Thoracic aorta (tissue), 2 donors: ENCODE measurements around the gene C4orf50. TPM values are rescaled to one million over a fixed set of nuclear protein-coding genes. Genes with fewer than 3 reads are reported as not detected.

Source experiments
- ATAC-seq: fragments of 150-250 bp; one replicate; pipeline ENCODE4 v1.8.0; 2017; ENCODE audit warnings: low read depth; ENCODE audit not compliant: insufficient number of reproducible peaks, low FRiP score
- DNase-seq: peaks from one replicate; pipeline ENCODE4 v3.0.0-alpha.2; 2020; ENCODE audit warnings: low spot score
- H3K27ac ChIP-seq, 2 donors: fragments of 200-600 bp; sonication (generic); 1 replicate in 1 of 2; 2 replicates in 1 of 2; pipeline ENCODE4 v1.5.1; 2016; ENCODE audit warnings: mild to moderate bottlenecking in 2 of 2, moderate library complexity in 2 of 2
- H3K27me3 ChIP-seq: fragments of 200-600 bp; sonication (generic); replicated peaks from 2 replicates; pipeline ENCODE4 v1.6.0; 2016; ENCODE audit warnings: mild to moderate bottlenecking; ENCODE audit not compliant: insufficient read depth
- H3K36me3 ChIP-seq: fragments of 200-600 bp; sonication (generic); one replicate; pipeline ENCODE4 v1.5.1; 2016
- H3K4me1 ChIP-seq, 2 donors: fragments of 200-600 bp; sonication (generic); 1 replicate in 1 of 2; 2 replicates in 1 of 2; pipeline versions ENCODE4 v1.5.1 to v1.6.0; 2016; ENCODE audit warnings: low read depth in 2 of 2, mild to moderate bottlenecking in 1 of 2; ENCODE audit not compliant: control insufficient read depth in 1 of 2
- H3K4me3 ChIP-seq: fragments of 200-600 bp; sonication (generic); 2 replicates; pipeline ENCODE4 v1.5.1; 2016; ENCODE audit warnings: mild to moderate bottlenecking
- H3K9me3 ChIP-seq: fragments of 200-600 bp; sonication (generic); 2 replicates; pipeline ENCODE4 v1.5.1; 2016
- total RNA-seq, 2 donors: library from RNA; depleted of rRNA; stranded (reverse); fragments of >200 nt; gene quantifications; one replicate each; pipeline versions ENCODE4 v1.1.0 to v1.2.3, GENCODE V29; 2016
- TF ChIP-seq, protein P1 (sequence below): fragments of 200-600 bp; sonication (generic); IDR thresholded peaks from one replicate; pipeline ENCODE4 v1.5.1; 2019; ENCODE audit warnings: antibody characterized with exemption

C4orf50 gene
- total RNA-seq, 2 donors from 2014 or later = 0.14 TPM; not detected in 1

DNA sequence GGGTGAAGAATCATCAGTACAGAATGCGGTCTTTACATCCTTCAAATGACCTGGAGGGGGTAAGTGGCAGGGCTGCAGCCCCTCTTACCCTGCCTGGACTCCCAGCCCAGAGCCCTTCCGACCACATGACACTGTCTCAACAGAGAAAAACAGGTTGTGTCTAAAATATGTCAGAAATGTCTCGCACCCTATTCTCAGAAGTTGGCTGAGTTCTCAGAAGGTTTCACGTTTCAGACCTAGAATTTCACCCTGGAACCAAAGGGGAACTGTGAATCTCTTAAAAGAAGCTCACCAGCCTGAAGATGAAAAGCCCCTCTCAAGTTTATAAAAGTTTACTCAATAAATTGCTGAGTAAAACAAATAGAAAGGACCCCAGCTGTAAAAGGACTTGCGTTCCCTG, 118.3 kb downstream of the C4orf50 start:
- Histone ChIP-seq H3K4me1 (no peaks in the 10 kb centered on the region), H3K27me3 (no peaks in the 10 kb centered on the region), H3K4me3 (no peak overlapping the region), H3K27ac (no peak overlapping the region), H3K9me3 (no peaks in the 10 kb centered on the region), H3K36me3 (no peaks in the 10 kb centered on the region)
- no peak for ATAC-seq
- TF ChIP-seq, protein P1, sequence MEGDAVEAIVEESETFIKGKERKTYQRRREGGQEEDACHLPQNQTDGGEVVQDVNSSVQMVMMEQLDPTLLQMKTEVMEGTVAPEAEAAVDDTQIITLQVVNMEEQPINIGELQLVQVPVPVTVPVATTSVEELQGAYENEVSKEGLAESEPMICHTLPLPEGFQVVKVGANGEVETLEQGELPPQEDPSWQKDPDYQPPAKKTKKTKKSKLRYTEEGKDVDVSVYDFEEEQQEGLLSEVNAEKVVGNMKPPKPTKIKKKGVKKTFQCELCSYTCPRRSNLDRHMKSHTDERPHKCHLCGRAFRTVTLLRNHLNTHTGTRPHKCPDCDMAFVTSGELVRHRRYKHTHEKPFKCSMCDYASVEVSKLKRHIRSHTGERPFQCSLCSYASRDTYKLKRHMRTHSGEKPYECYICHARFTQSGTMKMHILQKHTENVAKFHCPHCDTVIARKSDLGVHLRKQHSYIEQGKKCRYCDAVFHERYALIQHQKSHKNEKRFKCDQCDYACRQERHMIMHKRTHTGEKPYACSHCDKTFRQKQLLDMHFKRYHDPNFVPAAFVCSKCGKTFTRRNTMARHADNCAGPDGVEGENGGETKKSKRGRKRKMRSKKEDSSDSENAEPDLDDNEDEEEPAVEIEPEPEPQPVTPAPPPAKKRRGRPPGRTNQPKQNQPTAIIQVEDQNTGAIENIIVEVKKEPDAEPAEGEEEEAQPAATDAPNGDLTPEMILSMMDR = no peak
- DNase-seq = no peak

DNA sequence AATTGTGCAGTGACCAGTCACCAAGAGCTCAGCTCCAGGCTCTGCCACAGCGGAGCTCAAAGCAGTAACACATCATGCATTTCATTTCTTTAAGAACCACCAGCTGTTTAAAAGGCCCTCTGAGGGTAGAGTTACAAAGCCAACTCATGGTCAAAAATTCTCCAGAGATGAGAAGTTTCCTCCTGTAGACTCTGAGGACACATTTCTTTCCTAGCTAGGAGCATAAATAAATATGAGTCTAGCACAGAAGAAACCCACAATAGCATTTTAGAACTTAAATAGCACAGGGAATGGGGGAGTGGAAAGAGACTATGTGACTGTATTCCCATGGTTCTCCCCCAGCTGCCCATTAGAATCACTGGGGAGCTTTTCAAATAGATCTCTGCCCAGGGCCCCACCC, 118.8 kb downstream of the C4orf50 start:
- TF ChIP-seq, protein P1 = no peak
- no peak overlapping the region for H3K27ac ChIP-seq

DNA sequence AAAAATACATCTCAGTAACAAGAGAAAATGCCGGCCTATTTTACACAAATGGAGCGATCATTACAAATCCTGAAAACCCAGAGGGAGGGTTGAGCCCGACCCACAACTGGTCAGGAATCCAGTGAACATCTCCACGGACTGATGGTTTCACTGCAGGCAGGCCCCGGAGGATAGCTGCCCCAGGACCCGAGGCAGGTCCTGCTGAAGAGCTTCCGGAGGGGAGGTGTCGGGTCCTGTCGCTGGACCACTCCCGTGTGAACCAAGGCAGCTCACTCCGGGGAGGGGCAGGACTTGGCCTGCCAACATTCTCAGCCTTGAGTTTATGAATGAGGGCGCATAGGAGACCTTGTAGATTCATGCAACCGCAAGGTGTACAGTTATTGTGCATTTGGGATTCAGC, 120.6 kb downstream of the C4orf50 start:
- Histone ChIP-seq H3K9me3 (no peaks in the 10 kb centered on the region), H3K27ac (no peak overlapping the region), H3K4me1 (no peaks in the 10 kb centered on the region), H3K27me3 (no peaks in the 10 kb centered on the region), H3K36me3 (no peaks in the 10 kb centered on the region), H3K4me3 (no peak overlapping the region)
- DNase-seq (no peak), ATAC-seq (no peak)
- TF ChIP-seq, protein P1 = no peak

More for the DNA sequence above, 118.8 kb downstream of the C4orf50 start:
- no peaks in the 10 kb centered on the region for H3K27me3 ChIP-seq
- H3K4me1 ChIP-seq = no peaks in the 10 kb centered on the region
- H3K4me3 ChIP-seq = no peak overlapping the region
- ATAC-seq (no peak), DNase-seq (no peak)
- H3K9me3 ChIP-seq = no peaks in the 10 kb centered on the region
- no peaks in the 10 kb centered on the region for H3K36me3 ChIP-seq

DNA sequence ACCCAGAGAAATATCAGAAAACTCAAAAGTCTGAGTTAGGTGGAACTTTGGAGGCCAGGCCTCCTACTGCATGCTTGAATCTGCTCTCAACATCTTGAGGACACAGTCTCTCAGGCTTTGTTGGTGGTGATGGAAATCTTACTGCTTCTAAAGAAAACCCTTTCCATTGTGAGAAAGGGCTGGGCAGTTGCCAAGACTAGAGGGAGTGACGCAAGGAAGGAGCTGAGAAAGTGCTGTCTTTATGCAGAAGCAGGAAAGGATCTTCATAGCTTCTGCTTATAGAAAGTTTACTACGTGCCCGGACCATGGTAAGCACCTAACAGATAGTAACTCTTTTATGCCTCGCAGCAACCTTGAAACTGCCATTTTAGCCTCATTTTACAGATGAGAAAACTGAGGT, 122.9 kb downstream of the C4orf50 start:
- H3K27ac ChIP-seq = no peak overlapping the region
- peaks cover 0 to 3% of the 10 kb centered on the region in 2 donors for H3K4me1 ChIP-seq
- ATAC-seq (no peak), DNase-seq (no peak)
- H3K36me3 ChIP-seq = no peaks in the 10 kb centered on the region
- no peak overlapping the region for H3K4me3 ChIP-seq
- H3K9me3 ChIP-seq = no peaks in the 10 kb centered on the region
- peaks cover 17% of the 10 kb centered on the region for H3K27me3 ChIP-seq
- TF ChIP-seq, protein P1 = no peak

DNA sequence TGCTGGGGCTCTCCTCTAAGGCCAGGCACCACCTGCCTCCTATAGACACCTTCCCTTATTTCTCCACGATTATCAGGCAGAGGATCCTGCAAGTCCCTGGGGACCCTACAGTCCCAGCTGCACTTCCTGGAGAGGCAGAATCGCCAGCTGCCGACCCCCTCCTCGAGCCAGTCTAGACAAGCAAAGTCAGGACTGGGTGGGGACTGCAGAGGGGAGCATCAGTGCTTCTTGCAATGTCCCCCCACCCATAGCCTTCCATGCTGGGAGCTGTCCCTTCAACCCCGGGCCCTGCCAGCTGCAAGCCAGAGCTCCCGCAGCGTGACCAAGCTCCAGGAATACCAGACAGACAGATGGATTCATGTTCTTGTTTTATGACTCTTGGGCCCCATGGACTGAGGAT, 124.0 kb downstream of the C4orf50 start:
- no peak overlapping the region for H3K4me3 ChIP-seq
- H3K27ac ChIP-seq = no peak overlapping the region
- H3K9me3 ChIP-seq = no peaks in the 10 kb centered on the region
- DNase-seq = no peak
- no peaks in the 10 kb centered on the region for H3K36me3 ChIP-seq
- TF ChIP-seq, protein P1 = no peak
- no peak for ATAC-seq
- peaks cover 22% of the 10 kb centered on the region for H3K27me3 ChIP-seq
- peaks cover 2 to 6% of the 10 kb centered on the region in 2 donors for H3K4me1 ChIP-seq
